ENCODE results near the gene ORMDL3. TPM values are rescaled to one million over a fixed set of nuclear protein-coding genes. Genes with fewer than 3 reads are reported as not detected.

ORMDL3 gene
- total and polyA plus RNA-seq, 8 donors, result 47.6 to 107 (median 82.7) TPM

- Histone ChIP-seq H3K27me3 (no peaks in the 10 kb centered on the region), H3K27ac (no peak overlapping the region), H3K4me3 (no peak overlapping the region), H3K4me1 (peaks cover 4 to 30% of the 10 kb centered on the region in 2 donors), H3K36me3 (peaks cover 0 to 52% of the 10 kb centered on the region in 2 donors), H3K9me3 (no peaks in the 10 kb centered on the region)
- TF ChIP-seq CTCF (IDR thresholded peaks at IDR 0.05), result no peak
- intact Hi-C loops (cut with DNase I), result no loop called here
- DNase-seq (no peak), ATAC-seq (no peak)
Observed at GRCh38 chr17:39920218-39921210, 6.9 kb downstream of the ORMDL3 start.

- H3K4me3 ChIP-seq, result no peak overlapping the region
- TF ChIP-seq CTCF (IDR thresholded peaks at IDR 0.05), result no peak
- intact Hi-C loops (cut with DNase I), result no loop called here
- H3K9me3 ChIP-seq, result no peaks in the 10 kb centered on the region
- no peak for DNase-seq
- no peak for ATAC-seq
- H3K27me3 ChIP-seq, result no peaks in the 10 kb centered on the region
- no peak overlapping the region for H3K27ac ChIP-seq
- H3K4me1 ChIP-seq, result peaks cover 0 to 17% of the 10 kb centered on the region in 2 donors
- peaks cover 0 to 52% of the 10 kb centered on the region in 2 donors for H3K36me3 ChIP-seq
Observed at GRCh38 chr17:39919087-39919683, 8.2 kb downstream of the ORMDL3 start.

- Histone ChIP-seq H3K9me3 (no peaks in the 10 kb centered on the region), H3K4me3 (no peak overlapping the region), H3K4me1 (no peaks in the 10 kb centered on the region), H3K27ac (no peak overlapping the region), H3K36me3 (peaks cover 0 to 36% of the 10 kb centered on the region in 2 donors), H3K27me3 (no peaks in the 10 kb centered on the region)
- no peak for ATAC-seq
- intact Hi-C loops (cut with DNase I), result no loop called here
- TF ChIP-seq CTCF (IDR thresholded peaks at IDR 0.05), result no peak
- DNase-seq, result no peak
Observed at GRCh38 chr17:39916918-39917317, 10.5 kb downstream of the ORMDL3 start.

GRCh38 chr17:39915559-39915958, 11.8 kb downstream of the ORMDL3 start:
- no peak for TF ChIP-seq CTCF (IDR thresholded peaks at IDR 0.05)
- Histone ChIP-seq H3K9me3 (no peaks in the 10 kb centered on the region), H3K27ac (no peak overlapping the region), H3K4me1 (no peaks in the 10 kb centered on the region), H3K36me3 (peaks cover 0 to 22% of the 10 kb centered on the region in 2 donors), H3K27me3 (no peaks in the 10 kb centered on the region), H3K4me3 (no peak overlapping the region)
- ATAC-seq (no peak), DNase-seq (no peak)
- intact Hi-C loops (cut with DNase I), result no loop called here

GRCh38 chr17:39913989-39914388, 13.4 kb downstream of the ORMDL3 start:
- TF ChIP-seq CTCF (IDR thresholded peaks at IDR 0.05), result no peak
- intact Hi-C loops (cut with DNase I), result no loop called here
- ATAC-seq, result no peak

More at GRCh38 chr17:39913989-39914388, 13.4 kb downstream of the ORMDL3 start:
- no peak for DNase-seq
- no peaks in the 10 kb centered on the region for H3K9me3 ChIP-seq
- no peaks in the 10 kb centered on the region for H3K4me1 ChIP-seq
- H3K27me3 ChIP-seq, result no peaks in the 10 kb centered on the region
- peaks cover 0 to 20% of the 10 kb centered on the region in 2 donors for H3K36me3 ChIP-seq
- no peak overlapping the region for H3K4me3 ChIP-seq
- H3K27ac ChIP-seq, result no peak overlapping the region

All from left lung (tissue), 10 donors.